Amniotic stem cell (primary cell): ENCODE results near the gene AUH.
A peak's percentile ranks its signal among the peaks of the same experiment; 100 is the strongest.
"Not testable (repeated sequence)": the region's sequence is repeated elsewhere in the genome, so short reads cannot be mapped to it uniquely, and the experiment has no call there.

ENCODE experiments used
- DNase-seq: peaks from one replicate; lab custom pipeline; 2025; lab: John Stamatoyannopoulos, UW

AUH gene, protein sequence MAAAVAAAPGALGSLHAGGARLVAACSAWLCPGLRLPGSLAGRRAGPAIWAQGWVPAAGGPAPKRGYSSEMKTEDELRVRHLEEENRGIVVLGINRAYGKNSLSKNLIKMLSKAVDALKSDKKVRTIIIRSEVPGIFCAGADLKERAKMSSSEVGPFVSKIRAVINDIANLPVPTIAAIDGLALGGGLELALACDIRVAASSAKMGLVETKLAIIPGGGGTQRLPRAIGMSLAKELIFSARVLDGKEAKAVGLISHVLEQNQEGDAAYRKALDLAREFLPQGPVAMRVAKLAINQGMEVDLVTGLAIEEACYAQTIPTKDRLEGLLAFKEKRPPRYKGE

GRCh38 chr9:91361291-91362050 is at the start of gene AUH:
Gene AUH (minus strand): TSS chr9:91361918. CDS start chr9:91361889, 29 bp downstream.
- peak; percentile 48 for DNase-seq

GRCh38 chr9:91411096-91411771 is 49.5 kb upstream of the AUH start:
- DNase-seq, result no peak

GRCh38 chr9:91410161-91410560 is 48.4 kb upstream of the AUH start:
- no peak for DNase-seq

GRCh38 chr9:91408475-91408874 is 46.8 kb upstream of the AUH start:
- DNase-seq, result no peak

- no peak for DNase-seq
Observed at GRCh38 chr9:91407580-91408318, 46.0 kb upstream of the AUH start.

GRCh38 chr9:91405343-91406077 is 43.8 kb upstream of the AUH start:
- DNase-seq, result no peak

DNA sequence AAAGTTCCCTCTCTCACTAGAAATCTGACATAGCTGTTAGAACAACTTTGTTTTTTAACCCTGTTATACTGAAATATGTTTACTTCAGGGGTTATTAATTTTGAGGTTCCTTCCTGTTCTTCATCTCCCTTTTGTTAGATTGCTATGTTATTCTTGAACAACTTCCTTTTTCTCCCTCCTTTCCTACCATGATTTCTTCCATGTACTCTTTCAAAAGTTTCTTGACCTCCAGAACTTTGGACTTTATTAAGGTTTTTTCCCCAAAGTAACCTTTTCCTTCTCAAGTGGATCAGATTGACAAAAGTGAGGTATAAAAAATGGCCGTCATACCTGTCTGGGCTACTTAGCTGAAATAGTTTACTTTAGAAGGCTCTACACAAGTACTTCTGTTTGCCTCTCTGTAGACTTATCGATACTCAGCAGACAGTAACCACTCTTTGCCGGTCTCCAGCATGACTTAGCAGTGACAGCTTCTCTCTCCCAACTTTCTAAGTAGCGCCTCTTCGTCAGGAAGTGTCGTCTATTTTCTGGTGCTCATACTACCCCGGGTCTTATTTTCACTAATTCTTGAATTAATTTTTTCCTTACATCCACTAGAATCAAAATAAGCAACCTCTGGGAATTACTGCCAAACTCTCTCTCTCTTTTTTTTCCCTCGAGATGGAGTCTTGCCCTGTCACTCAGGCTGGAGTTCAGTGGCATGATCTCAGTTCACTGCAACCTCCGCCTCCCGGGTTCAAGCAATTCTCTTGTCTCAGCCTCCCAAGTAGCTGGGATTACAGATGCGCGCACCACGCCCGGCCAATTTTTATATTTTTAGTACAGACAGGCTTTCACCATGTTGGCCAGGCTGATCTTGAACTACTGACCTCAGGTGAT is 42.2 kb upstream of the AUH start:
- DNase-seq, result no peak

DNA sequence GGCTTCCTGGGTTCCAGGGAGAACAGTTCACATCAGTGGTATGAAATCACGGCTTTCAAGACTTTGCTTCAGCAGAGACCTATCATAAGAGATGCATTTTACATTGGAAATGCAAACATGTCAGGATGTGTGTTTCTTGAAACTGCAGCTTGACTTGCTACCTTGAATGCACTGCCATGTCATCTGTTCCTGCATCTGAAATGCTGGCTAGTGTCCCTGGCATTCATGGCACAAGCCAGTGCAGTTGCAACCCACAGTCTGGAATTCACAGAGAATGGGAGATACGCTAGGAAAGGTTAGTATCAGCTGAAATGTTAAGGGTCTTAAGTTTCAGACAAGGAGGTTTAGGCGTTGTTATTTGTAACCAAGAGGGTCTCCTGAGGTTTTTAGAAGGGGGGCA is 37.2 kb upstream of the AUH start:
- no peak for DNase-seq

DNA sequence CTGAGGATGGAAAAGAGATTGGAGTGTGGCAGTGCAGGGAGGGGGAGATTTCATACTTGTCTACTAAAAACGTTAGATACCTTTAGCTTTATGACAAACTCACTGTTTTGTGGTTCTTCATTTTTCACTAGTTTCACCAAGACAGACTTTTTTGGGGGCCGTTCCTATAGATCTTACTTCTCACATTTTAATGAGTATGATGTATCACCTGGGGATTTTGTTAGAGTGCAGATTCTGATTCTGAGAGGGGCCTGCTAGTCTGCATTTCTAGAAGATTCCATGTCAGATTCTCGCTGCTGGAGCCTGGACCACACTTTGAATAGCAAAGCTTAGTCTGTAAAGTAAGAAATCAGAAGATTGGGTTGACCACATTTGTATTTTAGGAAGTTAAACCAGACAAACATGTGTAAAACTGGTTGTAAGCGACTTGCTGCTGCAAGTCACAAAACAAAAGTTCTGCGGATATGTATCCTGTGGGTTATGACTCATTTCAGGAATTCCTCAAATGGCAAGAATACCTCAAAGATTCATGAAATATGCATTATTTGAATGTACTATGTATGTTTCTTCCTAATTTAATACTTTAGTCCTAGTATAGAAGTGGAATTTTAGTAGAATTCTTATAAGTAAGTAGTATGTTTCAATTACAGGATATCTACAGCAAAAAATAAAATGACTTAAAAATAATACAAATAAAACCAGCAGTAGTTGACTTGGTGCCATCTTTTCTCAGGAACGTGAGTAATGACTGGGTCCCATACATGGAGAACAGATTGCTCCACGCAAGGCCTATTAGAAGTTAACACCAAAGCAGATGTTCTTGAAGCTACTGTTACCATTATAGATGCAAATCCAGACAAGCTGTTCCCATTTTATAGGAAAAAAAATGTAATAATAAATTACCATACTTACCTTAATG is 34.1 kb upstream of the AUH start:
- peak; percentile 61 for DNase-seq

- DNase-seq, result no peak
Observed at GRCh38 chr9:91395106-91395552, 33.4 kb upstream of the AUH start.

GRCh38 chr9:91393826-91394225 is 32.1 kb upstream of the AUH start:
- no peak for DNase-seq

- no peak for DNase-seq
Observed at GRCh38 chr9:91392435-91392834, 30.7 kb upstream of the AUH start.

- no peak for DNase-seq
Observed at GRCh38 chr9:91391818-91392217, 30.1 kb upstream of the AUH start.

DNA sequence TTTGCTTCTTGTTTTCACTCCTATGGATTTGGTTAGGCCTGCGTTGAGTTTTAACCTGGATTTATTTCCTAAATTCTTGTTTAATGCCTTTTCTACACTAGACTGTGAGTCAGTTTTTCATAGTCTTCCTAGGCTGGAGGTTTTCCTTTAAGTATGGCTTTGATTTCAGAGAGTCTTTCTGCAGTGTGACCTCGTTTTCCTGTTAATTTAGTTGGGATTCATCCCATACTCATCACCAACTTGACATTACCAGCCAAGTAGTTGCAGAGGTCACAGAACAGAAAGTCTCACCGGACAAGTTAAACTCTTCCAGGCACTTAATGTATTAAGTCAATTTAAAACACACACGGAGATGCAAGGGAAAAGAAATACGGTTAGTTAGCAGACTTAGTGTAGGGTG is 29.7 kb upstream of the AUH start:
- DNase-seq, result no peak

GRCh38 chr9:91389686-91390085 is 28.0 kb upstream of the AUH start:
- not testable (repeated sequence) for DNase-seq

DNA sequence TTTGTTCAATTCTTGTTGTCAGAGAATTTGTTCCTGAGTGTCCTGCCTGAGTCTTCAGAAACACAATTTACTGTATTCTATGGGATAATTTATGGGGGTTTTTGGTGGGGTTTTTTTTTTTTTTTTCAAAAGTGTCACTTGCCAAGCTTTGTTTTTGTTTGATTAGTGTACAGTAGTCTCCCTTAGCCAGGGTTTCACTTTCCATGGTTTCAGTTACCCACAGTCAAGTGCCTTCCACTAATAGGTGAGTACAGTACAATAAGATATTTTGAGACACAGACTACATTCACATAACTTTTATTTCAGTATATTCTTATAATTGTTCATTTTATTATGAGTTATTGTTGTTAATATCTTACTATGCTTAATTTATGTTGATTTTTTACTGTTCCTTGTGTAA is 25.0 kb upstream of the AUH start:
- DNase-seq, result no peak

DNA sequence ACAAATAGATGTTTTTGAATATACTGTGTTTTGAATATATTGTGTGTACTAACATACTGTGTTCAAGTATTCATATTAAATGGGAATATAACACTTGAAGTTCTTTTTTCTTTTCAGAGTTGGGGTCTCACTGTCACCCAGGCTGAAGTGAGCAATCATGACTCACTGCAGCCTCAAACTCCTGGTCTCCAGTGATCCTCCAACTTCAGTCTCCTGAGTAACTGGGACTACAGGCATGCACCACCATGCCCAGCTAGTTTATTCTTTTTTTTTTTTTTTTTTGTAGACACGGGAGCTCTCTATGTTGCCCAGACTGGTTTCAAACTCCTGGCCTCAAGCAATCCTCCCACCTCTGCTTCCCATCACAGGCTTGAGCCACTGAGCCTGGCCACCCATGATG is 23.2 kb upstream of the AUH start:
- DNase-seq, result no peak

DNA sequence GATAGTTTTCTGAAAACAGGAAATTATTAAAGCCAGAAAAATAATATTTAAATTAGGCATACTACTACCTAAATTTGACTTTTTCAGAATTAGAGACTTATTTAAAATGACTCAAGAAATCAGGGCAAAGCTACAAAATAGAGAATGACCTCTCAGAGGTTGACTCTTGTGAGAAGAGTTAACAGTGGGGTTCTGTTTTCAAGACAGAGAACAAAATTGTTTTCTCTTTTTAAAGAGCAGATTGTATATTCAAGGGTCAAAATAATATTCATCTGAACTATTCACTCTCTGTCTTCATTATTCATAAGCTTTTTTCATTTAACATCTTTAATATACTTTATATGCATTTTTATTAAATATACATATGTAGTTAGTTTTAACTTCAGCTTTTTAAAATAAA is 21.9 kb upstream of the AUH start:
- no peak for DNase-seq

GRCh38 chr9:91382298-91382697 is 20.6 kb upstream of the AUH start:
- DNase-seq, result no peak
